CD4-positive, alpha-beta T cell treated with Interferon alpha-2 for 1 hour (primary cell): ENCODE data around the gene TMEM131.

Experiments used
- DNase-seq, 2 donors: peaks; one replicate each; pipeline ENCODE4 v3.0.0-alpha.2; 2020 to 2022

TMEM131 gene

GRCh38 chr2:98016908-98017670, 21.3 kb upstream of the TMEM131 start:
- DNase-seq: no peak

- no peak for DNase-seq
These were observed 19.9 kb upstream of the TMEM131 start for GRCh38 chr2:98015671-98016070.

GRCh38 chr2:98014379-98014778, 18.6 kb upstream of the TMEM131 start:
- no peak for DNase-seq

GRCh38 chr2:98013407-98014042, 17.8 kb upstream of the TMEM131 start:
- no peak for DNase-seq

- peak; percentile 32 to 76 for DNase-seq
These were observed 16.8 kb upstream of the TMEM131 start for GRCh38 chr2:98012561-98012991.

- DNase-seq: no peak
These were observed 14.4 kb upstream of the TMEM131 start for GRCh38 chr2:98009887-98010760.

GRCh38 chr2:98008415-98008814, 12.7 kb upstream of the TMEM131 start:
- no peak for DNase-seq

GRCh38 chr2:98006378-98006777, 10.6 kb upstream of the TMEM131 start:
- no peak for DNase-seq

GRCh38 chr2:98004613-98005012, 8.9 kb upstream of the TMEM131 start:
- DNase-seq: no peak

GRCh38 chr2:98004047-98004446, 8.3 kb upstream of the TMEM131 start:
- no peak for DNase-seq

- DNase-seq: no peak
These were observed 3.8 kb upstream of the TMEM131 start for GRCh38 chr2:97999536-97999935.

- DNase-seq: no peak
These were observed 2.8 kb upstream of the TMEM131 start for GRCh38 chr2:97998431-97999005.

GRCh38 chr2:97997784-97998392, 2.1 kb upstream of the TMEM131 start:
- DNase-seq: no peak

GRCh38 chr2:97996679-97997078, 931 bp upstream of the TMEM131 start:
- no peak for DNase-seq

GRCh38 chr2:97995026-97995733, 568 bp downstream of the TMEM131 start:
- peak; percentile 59 to 61 for DNase-seq

- no peak for DNase-seq
These were observed 1.3 kb downstream of the TMEM131 start for GRCh38 chr2:97994476-97994875.

GRCh38 chr2:97993926-97994325, 1.8 kb downstream of the TMEM131 start:
- DNase-seq: no peak

GRCh38 chr2:97992836-97993825, 2.6 kb downstream of the TMEM131 start:
- DNase-seq: no peak

- no peak for DNase-seq
These were observed 4.5 kb downstream of the TMEM131 start for GRCh38 chr2:97991081-97991856.

- DNase-seq: no peak
These were observed 7.0 kb downstream of the TMEM131 start for GRCh38 chr2:97988722-97989121.
